ENCODE measurements around the gene PIEZO1. TPM values are rescaled to one million over a fixed set of nuclear protein-coding genes. Genes with fewer than 3 reads are reported as not detected.
"Not testable (repeated sequence)": the region's sequence is repeated elsewhere in the genome, so short reads cannot be mapped to it uniquely, and the experiment has no call there.

PIEZO1 gene
- polyA plus RNA-seq, 4 donors, result 25.6 to 46.9 (median 36.0) TPM

DNA sequence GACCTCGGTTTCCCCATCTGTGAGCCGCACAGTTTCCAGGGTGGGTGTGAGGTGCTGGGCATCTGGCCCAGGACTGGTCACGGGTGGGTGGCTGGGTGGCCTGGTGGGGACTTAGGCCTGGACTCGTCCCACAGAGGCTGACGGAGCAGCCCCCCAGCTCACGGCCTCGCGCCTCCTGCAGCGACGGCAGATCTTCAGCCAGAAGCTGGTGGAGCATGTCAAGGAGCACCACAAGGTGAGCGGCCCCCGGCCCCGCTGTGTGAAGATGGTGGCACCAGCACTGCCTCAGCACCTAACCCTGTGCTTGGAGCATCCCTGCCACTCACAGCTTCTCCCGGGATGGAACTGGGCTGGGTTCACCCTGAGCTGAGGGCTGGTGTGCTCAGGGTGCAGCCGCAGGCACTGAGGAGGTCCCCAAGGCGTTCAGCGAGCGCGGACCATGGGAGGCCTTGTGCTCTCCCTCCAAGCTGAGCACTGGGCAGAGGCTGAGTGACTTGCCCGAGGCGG is 20.9 kb upstream of the PIEZO1 start:
- no peak for DNase-seq (ENCODE audit: low read depth in 4 of 4, low spot score in 3 of 4)

DNA sequence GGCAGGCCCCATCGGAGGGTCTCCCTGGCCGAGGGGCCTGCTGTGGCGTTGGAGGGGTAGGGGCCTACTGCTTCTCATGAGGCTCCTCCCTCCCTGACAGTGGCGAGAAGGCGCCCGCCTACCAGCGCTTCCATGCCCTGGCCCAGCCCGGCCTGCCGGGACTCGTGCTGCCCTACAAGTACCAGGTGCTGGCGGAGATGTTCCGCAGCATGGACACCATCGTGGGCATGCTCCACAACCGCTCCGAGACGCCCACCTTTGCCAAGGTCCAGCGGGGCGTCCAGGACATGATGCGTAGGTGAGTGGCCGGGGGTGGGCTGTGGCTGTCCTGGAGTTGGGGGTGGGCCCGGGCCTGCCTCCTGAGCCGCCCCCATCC is 20.3 kb upstream of the PIEZO1 start:
- DNase-seq (ENCODE audit: low read depth in 4 of 4, low spot score in 3 of 4), result no peak

DNA sequence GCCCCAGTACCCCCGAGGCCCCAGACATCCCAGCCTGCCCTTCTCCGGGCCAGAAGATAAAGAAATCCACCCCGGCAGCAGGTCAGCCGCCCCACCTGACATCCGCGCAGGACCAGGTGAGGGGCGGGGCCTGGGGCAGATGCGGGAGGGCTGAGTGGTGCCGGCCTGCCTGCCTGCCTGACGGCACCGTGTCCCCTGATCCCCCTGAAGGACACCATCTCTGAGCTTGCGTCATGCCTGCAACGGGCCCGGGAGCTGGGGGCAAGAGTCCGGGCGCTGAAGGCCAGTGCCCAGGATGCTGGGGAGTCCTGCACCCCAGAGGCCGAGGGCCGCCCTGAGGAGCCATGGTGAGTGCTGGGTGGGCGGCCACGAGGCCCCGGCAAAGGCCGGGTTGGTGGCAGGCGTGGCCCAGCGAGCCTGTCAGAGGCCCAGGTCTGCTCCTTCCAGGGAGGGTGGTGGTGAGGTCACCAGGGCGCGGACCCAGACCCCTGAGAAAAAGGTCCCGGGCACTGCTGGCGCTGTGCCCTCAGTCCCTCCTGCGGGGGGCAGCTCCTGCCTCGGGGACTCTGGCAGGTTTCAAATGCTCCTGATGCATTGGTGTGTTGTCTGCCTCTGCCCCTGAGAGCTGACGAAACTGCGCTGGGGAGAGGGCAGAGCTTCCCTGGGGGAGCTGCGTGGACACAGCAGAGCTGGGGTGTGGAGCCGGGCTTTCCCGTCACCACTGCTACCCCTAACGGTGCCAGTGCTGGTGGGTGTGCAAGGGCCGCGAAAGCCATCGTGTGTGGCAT is 19.7 kb upstream of the PIEZO1 start:
- DNase-seq (ENCODE audit: low read depth in 4 of 4, low spot score in 3 of 4), result no peak

DNA sequence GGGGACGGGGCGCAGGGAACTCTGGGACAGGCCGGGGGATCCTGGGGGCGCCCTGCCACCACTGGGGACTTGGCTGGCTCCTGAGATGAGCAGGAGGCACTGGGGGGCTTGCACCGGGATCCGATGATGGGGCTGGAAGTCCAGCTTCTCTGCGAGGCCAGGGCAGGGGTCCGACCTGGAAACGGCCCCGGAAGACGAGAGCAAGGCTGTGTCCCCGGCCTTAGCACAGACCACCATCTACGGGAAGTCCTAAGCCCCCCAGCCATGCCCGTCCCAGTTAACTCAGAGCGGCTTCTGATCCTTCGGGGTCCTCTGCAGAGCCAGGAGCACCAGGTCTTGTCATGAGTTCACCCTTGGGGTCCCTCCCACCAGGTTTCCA is 19.1 kb upstream of the PIEZO1 start:
- no peak for DNase-seq (ENCODE audit: low read depth in 4 of 4, low spot score in 3 of 4)

DNA sequence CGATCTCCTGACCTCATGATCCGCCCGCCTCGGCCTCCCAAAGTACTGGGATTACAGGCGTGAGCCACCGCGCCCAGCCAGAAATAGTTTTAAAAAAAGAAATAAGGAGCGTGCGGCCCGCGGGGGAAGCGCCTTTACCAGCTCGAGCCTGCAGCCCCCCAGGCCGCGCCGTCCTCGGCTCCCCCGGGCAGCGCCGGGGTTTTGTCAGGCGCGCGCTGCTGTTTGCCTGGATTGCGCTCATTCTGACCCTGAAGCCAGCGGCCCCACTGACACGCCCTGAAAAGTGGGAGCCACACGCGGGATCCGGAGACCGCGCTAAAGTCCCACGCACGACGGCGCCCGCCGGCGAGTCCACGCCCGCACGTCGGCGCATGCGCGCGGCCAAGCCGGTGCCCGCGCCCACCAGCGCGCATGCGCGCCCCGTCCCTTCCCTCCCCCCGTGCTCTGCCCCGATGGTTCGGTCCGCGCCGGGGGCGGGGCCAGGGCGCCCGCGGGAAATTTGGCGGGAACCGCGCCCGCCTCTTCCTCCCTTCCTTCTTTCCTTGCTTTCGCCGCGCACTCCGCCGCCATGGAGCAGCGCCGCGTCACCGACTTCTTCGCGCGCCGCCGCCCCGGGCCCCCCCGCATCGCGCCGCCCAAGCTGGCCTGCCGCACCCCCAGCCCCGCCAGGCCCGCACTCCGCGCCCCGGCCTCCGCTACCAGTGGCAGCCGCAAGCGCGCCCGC is 18.4 kb upstream of the PIEZO1 start, which contains the start of gene CDT1:
CDT1 (plus strand) TSS at position 526 of the 724 bp plus-strand sequence; CDS start at position 569, 43 bp downstream.
- peak in 3 of 4 donors; percentile 64 to 74 (median 68) for DNase-seq (ENCODE audit: low read depth in 4 of 4, low spot score in 3 of 4)

DNA sequence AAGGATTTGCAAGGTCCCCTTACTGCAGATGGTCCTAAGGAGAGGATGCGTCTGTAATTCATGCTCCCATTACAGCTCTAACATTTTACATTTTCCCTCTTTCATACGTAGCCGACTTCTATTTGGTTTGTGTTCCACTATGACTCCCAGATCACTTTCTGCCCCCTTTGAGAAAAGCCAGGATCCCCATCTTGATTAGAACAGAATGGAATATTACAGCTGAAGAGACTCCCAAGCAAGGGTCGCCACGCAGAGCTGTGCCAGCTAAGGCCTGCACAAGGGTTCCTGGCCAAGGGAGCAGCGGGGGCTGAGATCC is 15.2 kb upstream of the PIEZO1 start:
- no peak for DNase-seq (ENCODE audit: low read depth in 4 of 4, low spot score in 3 of 4)

DNA sequence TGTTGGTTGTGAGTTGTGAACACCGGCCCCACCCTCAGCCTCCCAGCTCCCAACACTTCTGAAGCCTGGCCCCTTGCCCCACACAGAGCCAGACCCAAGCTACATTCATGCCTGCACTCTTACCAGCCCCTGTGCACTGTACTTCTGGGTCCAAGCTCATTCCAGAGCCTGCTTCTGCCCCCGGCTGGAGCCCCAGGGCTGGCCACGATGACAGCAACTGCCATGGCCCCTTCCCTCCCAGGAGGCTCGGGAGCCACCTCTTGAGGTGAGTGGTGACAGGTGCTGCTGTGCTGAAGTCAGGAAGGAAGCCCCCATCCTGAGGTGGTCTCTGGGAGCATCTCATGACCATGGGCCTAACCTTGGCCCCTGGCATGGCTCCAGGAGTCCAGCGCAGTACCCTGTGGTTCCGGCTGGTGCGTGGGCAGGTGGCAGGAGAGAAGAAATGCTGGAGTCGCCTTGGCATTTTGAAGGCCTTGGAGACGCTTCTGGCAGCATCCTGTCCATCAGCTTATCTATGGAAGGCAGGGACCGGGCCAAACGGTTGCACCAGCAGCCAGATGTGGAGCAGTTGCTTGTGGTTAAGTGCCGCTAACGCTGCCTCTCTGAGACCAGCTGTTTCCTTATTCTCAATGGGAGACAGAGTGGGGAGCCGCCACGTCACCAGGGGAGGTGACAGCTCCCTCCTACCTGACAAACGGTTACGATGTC is 14.7 kb upstream of the PIEZO1 start:
- DNase-seq (ENCODE audit: low read depth in 4 of 4, low spot score in 3 of 4), result no peak

DNA sequence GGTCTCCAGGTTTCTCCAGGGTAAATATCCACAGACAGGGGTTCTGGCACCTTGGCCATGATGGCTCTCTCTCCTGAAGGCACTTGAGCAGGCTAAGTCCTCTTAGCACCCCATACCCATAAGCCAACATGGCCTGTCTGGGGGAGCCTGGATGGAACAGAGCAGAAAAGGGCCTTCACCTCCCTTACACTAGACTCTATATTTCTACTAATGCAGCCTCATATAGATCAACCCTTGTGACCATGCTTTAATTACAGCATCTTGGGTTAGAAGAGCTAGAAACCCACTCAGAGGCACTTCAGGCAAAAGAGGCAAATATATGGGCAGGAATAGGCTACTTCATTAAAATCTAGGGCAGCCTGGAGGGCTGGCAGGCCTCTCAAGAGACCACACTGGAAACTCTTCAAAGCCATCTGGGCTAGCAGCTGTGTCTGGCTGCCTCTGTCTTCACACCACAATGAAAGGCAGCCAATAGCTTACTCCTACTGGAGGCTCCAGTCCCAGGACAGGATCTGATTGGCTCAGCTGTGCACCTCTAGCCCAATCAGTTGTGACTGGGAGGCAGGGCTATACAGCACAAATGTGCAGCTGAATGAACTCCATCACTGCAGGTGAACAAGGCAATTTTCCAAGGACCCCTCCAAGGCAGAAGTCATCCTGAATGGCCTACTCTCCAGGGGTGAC is 13.9 kb upstream of the PIEZO1 start:
- DNase-seq (ENCODE audit: low read depth in 4 of 4, low spot score in 3 of 4), result no peak

DNA sequence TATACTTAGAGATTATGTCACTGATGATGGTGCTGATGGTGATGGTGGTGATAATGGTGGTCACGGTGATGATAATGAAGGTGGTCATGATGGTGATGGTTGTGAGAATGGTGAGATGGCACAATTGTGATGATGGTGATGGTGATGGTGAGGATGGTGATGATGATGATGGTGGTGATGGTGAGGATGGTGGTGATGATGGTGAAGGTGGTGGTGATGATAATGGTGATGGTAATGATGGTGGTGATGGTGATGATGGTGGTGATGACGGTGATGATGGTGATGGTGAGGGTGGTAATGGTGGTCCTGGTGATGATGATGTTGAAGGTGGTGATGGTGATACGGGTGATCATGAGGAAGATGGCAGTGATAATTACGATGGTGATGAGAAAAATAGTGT is 13.1 kb upstream of the PIEZO1 start:
- DNase-seq (ENCODE audit: low read depth in 4 of 4, low spot score in 3 of 4), result no peak

DNA sequence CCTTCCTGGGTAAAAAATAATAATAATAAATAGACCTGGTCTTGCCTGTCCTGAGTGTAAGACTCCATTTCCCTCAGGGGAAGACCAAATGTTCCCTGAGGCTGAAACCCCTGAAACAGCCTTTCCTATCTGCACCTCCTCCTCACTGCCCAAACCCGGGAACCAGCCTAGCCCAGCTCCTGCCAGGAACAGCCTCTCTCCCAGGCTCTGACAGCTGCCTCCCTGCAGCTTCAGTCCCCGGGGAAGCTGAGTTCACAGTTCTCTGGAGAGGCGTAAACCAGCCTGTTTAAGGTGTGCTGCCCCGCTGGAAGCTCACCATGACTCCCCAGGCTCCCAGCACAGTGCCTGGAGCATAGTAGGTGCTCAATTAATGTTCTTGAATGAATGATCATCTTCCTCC is 11.3 kb upstream of the PIEZO1 start:
- DNase-seq (ENCODE audit: low read depth in 4 of 4, low spot score in 3 of 4), result no peak

DNA sequence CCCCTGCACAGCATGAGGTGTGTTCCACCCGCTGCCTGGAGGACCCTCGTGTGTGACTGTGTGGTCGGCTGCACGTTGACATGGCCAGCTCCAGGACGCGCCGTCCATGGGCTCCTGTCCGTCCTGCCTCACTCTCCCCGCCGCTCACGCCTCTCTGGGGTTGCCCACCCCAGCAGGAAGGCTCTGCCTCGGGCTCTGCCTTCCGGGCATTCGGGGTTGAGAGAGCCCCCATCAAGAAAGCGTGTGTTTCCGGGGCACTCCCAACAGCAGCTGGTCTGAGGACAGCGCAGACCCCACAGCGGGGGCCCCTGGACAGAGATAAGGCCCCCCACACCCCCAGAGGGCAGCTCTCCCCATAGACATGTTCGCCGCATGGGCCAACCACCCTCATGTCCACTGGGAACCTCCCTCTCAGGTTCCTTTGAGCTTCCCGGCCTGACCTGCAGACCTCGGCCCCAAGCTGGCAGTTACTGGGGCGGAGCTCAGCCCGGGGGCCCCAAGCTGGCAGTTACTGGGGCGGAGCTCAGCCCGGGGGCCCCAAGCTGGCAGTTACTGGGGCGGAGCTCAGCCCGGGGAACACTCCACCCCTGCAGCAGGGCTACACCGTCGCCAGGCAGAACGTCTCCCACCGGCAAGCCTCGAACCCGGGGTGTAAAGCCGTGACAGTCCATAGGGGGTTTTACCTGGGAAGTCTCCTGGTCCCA is 8.4 kb upstream of the PIEZO1 start:
- no peak for DNase-seq (ENCODE audit: low read depth in 4 of 4, low spot score in 3 of 4)

DNA sequence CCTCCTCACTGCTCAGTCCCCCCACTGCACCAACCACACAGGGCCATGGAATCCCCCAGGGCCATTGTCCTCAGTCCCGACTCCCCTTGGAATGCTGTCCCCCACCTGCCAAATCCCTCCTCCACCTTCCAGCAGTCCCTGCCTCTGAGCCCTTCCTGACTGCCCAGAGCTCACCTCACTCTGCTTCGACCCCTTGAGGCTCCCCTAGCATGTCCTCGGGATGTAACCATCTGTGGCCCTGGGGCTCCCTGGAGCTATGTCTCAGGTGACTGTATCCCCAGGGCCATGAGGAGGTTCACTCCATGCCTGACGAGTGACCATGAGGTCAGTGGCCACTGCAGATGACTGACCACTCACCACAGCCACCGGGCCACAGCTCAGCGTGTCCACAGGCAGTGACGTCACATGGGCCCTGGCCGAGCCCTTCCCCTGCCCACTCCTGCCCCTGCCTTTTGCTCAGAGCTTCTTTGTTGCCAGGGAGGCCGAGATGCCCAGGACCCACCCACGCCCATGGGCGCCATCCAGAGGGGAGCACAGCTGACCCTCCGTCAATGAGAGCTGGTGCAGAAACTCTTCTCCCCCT is 7.7 kb upstream of the PIEZO1 start:
- no peak for DNase-seq (ENCODE audit: low read depth in 4 of 4, low spot score in 3 of 4)

DNA sequence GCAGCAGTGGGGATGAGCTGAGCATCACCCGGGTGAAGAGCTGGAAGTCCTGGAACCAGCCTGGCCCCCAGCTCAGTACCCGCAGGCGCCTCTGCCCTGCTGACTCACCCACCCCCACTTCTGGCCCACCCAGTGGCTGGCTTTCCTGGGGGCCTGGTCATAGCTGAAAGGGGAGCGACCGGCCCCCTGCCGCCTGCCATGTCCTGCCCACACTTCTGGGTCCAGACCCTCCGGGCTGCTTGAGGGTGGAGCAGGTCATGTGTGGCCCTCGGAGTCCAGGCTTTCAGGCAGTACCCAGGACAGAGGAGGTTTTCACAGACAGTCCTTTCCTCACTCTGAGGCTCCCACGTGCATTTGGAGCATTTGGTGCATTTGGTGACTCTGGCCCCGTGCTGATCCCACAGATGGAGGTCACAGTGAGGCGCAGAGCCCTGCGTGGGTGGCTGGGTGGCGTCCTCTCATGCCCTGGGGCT is 7.1 kb upstream of the PIEZO1 start:
- DNase-seq (ENCODE audit: low read depth in 4 of 4, low spot score in 3 of 4), result no peak

DNA sequence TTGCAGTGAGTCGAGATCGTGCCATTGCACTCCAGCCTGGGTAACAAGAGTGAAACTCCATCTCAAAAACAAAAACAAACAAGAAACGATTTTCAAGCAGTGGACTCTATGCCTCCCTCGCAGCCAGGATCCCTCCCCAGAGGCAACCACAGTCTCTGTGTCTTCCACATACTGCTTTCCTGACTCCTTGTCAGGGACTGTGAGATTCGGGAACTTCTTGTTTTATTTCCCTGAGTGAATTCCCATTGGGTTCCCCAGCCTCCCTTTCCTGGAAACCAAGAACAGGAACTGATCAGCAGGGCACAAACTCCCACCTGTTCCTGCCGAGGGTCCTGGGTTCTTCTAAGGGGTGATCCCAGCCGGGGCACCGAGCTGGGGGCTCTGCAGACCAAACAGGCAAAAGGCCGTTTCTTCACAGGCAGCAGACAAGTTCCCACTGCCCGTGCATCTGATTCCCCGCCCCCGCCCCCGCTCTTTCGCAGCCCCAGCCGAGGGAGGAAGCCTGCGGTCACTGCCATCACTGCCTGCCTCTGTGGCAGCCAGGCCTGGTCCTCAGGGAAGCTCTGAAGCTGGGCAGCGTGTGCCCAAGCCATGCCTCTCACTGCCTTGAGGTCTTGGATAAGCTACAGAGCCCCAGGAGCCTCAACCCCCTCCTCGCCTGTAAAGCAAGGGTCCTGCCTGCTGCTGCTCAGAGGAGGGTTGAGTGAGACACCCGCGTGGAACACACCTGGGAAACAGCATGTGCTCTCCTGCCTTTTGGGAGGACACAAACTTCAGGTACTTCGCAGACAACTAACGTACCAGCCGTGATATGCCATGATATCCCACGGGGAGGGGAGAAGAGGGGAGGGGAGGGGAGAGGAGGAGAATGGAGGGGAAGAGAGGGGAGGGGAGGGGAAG is 5.5 kb upstream of the PIEZO1 start:
- DNase-seq (ENCODE audit: low read depth in 4 of 4, low spot score in 3 of 4), result no peak

DNA sequence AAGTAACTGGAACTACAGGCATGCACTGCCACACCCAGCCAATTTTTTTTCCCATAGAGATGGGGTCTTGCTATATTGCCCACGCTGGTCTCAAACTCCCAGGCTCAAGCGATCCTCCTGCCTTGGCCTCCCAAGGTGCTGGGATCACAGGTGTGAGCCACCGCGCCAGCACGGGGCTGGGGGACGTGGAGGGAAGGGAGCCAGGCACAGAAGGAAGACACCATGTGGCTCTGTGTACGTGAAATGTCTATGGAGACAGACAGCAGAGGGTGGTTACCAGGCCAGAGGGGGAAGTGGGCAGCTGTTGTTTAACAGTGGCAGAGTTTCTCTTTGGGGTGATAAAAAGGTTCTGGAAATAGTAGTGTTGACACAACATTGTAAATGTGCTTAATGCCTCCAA is 4.6 kb upstream of the PIEZO1 start:
- DNase-seq (ENCODE audit: low read depth in 4 of 4, low spot score in 3 of 4), result no peak

DNA sequence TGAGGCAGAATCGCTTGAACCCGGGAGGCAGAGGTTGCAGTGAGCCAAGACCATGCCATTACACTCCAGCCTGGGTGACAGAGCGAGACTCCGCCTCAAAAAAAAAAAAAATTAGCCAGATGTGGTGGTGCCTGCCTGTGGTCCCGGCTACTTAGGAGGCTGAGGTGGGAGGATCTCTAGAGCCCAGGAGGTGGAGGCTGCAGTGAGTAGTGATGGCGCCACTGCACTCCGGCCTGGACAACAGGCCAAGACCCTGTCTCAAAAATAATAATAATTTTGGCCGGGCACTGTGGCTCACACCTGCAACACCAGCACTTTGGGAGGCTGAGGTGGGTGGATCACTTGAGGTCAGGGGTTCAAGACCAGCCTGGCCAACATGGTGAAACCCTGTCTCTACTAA is 3.7 kb upstream of the PIEZO1 start:
- DNase-seq (ENCODE audit: low read depth in 4 of 4, low spot score in 3 of 4), result not testable (repeated sequence)

DNA sequence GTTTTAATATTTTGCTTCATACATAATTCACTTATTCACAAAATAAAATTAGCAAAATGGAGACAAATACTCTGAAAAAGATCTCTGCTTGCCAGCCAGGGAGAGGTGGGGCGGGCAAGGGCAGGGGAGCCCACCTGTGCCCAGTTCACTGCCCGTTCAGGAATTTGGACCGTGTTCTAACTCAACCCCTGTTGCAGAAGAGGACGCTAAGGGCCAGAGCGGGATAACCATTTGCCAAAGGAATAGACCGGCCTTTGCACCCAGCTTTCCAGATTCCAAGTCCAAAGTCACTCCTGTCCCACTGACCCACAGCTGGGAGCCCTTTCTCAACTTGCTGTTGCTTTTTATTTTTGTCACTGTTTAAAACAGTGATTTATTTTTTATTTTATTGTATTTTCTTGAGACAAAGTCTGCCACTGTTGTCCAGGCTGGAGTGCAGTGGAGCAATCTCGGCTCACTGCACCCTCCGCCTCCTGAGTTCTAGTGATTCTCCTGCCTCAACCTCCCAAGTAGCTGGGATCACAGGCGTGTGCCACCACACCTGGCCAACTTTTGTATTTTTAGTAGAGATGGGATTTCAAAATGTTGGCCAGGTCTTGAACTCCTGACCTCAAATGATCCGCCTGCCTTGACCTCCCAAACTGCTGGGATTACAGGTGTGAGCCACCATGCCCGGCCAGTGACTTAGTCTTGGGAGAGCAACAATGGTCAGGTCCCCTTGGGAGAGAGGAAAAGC is 2.7 kb upstream of the PIEZO1 start:
- no peak for DNase-seq (ENCODE audit: low read depth in 4 of 4, low spot score in 3 of 4)

DNA sequence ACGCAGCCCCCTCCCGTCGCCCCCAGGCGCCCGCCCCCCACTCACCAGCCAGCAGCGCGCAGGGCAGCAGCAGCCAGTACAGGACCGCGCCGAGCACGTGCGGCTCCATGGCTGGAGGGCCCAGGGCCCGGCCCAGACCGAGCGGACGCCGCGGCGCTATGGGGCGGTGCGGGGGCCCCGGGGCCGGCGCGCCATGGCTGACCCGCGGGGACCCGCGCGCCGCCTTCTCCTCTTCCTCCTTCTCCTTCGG is 239 bp downstream of the PIEZO1 start:
- no peak for DNase-seq (ENCODE audit: low read depth in 4 of 4, low spot score in 3 of 4)

Data from left renal pelvis (tissue), 4 donors.